Activated CD4-positive, CD25-positive, alpha-beta regulatory T cell (primary cell): ENCODE results near the gene GPR146.
"Not testable (repeated sequence)": the region's sequence is repeated elsewhere in the genome, so short reads cannot be mapped to it uniquely, and the experiment has no call there.

Source experiments
- DNase-seq, 4 experiments: peaks; one replicate each; lab custom pipeline; 2025; lab: John Stamatoyannopoulos, UW

The GPR146 gene

DNA sequence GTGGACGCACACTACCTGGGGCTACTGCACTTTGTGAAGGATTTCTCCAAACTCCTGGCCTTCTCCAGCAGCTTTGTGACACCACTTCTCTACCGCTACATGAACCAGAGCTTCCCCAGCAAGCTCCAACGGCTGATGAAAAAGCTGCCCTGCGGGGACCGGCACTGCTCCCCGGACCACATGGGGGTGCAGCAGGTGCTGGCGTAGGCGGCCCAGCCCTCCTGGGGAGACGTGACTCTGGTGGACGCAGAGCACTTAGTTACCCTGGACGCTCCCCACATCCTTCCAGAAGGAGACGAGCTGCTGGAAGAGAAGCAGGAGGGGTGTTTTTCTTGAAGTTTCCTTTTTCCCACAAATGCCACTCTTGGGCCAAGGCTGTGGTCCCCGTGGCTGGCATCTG is 14.0 kb downstream of the GPR146 start:
- DNase-seq: no peak

DNA sequence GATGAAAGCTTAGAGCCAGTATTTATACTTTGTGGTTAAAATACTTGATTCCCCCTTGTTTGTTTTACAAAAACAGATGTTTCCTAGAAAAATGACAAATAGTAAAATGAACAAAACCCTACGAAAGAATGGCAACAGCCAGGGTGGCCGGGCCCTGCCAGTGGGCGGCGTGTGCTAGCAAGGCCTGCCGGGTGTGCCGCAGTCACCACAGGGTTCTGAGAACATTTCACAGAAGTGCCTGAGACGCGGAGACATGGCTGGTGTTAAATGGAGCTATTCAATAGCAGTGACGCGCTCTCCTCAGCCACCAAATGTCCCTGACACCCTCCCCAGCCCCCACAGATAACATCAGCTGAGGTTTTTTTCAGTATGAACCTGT is 14.5 kb downstream of the GPR146 start:
- no peak for DNase-seq

DNA sequence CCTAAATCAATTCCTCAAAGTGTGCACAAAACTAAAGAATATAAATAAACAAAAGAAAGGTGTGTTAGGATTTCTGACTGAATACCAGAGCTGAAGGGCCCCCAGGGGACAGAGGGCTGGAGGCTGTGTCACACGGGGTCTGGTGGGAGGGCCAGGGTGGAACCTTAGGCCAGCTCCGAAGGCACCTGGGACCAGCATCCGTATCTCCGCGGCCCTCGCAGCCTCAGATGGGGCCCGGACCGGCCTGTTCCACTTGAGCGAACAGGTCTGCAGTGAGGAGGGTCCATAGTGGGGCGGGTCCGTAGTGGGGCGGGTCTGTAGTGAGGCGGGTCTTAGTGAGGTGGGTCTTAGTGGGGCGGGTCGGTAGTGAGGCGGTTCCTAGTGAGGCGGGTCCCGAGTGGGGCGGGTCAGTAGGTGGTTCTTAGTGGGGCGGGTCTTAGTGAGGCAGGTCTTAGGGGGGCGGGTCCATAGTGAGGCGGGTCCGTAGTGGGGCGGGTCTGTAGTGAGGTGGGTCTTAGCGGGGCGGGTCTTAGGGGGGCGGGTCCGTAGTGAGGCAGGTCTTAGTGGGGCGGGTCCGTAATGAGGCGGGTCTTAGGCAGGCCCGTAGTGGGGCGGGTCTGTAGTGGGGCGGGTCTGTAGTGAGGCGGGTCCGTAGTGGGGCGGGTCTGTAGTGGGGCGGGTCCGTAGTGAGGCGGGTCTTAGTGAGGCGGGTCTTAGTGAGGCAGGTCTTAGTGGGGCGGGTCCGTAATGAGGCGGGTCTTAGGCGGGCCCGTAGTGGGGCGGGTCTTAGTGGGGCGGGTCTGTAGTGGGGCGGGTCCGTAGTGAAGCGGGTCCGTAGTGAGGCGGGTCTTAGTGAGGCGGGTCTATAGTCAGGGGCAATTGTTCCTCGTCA is 15.1 kb downstream of the GPR146 start:
- DNase-seq: no peak

DNA sequence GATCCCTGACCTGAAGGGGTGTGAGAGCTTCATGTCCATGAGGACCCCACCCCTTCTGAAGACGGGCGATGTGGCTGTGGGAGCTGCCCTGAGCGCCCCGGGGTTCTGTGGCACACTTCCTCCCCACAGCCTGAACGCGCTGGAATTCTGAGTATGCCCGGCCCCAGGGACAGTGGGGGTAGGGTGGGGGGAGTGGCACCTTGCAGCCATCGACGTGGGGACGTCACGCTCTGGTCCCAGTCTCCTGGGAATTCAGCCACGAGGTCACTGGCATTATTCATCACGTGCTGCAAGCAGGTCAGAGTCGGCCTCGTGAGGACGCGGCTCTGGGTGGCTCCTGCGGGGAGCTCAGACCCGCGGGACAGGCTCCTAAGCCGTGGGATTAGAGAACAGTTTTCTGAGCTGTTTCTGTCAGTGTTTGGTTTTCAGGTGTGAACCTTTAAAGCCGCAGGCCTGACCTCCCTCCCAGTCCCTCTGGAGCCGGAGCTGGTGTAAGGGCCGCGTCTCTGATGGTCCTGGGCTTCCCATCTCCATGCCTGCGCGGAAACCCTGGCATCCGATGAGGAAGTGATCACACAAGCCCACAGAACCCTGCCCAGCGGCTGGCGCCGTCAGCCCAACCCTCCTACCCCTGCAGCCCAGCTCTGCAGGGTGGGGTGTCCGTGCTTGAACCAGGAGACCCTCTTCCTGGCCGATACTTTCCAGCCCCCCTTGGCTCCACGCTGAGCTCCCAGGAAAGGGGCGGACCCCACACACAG is 16.1 kb downstream of the GPR146 start:
- DNase-seq: no peak

DNA sequence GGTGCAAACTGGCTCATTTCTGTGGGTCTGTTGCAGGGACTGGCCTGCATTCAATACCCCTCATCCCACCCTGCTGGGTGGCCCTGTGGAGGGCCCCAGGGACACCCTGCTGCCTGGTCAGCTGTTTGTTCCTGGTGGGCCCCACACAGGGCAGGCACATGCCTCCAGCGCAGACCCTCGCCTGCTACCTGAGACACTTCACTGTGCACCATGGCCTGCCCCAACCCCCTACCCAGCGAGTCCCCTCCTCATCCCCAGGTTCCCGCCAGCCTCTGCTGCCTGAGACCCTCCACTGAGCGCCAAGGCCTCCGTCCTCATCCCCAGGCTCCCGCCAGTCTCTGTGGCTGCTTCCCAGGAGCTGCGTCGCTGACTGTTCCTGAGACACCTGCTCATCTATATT is 16.8 kb downstream of the GPR146 start:
- DNase-seq: no peak

DNA sequence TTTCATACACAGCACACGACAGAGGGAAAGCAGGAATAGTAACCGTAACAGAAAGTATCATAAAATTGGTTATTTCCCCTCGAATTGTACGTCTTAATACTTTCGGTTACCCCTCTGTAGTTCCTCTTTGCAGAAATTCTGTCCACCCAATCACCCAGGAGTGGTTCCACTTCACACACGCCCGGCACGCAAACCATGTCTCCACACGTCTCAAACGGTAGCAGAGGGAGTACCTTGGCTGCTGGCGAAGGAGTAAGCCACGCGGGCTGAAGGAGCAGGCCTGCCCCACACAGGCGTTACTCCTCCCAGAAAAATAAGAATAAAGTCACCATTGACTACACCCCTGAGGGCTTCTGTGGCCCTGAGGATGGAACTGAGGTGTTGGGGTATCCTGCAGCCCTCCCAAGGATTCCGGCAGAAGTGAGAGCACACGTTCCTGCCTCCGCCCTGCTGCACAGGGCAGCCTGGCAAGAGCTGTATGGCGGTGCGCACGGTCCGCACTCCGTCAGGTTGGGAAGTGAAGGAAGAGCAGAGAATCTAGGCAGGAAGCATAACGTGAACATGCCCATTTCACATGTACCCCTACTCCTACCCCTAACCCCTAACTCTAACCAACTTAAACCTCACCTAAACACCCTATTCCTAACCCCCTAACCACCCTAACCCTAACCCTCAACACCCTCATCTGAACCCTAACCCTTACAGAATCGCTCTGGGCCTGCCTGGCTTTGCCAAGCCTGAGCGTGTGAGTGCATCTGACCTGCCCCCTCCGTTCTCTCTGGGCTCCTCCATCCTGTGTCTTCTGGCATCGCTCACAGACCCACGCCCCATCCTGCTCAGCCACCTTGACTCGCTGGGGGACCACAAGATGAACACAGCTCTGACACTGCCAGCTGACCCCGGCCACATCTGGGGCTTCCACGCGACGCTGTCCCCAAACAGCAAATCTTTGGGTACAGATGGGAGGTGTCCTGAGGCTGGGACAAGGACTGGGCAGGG is 18.2 kb downstream of the GPR146 start:
- no peak for DNase-seq

DNA sequence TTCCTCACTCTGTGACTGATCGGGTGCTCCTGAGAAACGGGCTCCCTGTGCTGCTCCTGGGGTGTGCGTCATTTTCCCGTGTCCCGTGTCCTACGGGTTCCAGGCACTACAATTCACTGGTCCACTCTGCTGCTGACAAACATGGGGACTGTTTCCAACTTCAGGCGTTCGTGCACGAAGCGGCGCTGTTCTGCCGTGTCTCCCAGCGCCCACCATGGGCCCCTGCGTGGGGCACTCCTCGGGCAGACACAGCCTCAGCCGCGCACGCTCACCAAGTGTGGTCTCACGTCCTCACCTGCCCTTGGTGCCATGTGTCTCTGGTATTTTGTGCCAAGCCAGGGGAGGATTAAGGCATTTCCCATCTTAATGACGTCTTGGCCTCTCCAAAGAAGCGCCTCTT is 19.0 kb downstream of the GPR146 start:
- no peak for DNase-seq

DNA sequence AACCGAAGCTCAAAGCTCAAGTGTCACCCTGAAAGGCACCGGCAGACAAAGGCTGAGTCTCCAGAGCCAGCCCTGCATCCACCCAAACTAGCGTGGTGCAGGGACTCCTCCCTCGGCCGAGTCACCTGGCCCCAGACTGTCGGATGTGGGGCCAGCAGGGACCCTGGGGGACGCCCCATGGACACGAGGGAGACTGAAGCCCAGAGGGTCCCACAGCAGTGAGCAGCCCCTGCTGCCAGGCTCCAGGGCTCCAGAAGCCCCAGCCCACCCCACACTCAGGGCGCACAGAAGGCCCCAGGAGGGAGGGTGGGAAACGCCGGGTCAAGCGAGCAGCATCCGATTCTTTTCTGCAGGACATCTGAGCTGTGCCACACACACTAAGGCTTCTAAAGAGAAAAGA is 20.2 kb downstream of the GPR146 start:
- DNase-seq: no peak

DNA sequence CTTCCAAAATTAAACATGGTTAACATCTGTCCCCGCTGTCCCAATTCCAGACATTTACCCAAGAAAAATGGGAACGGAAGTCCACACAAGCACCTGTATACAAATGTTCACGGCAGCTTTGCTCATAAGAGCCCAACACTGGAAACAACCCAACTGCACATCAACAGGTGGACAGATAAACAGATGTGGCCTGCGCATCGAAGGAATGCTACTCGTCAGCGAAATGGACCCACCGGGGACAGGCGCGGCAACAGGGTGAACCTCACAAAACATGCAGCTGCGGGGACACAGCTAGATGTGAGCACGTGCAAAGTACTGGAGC is 20.9 kb downstream of the GPR146 start:
- no peak for DNase-seq

DNA sequence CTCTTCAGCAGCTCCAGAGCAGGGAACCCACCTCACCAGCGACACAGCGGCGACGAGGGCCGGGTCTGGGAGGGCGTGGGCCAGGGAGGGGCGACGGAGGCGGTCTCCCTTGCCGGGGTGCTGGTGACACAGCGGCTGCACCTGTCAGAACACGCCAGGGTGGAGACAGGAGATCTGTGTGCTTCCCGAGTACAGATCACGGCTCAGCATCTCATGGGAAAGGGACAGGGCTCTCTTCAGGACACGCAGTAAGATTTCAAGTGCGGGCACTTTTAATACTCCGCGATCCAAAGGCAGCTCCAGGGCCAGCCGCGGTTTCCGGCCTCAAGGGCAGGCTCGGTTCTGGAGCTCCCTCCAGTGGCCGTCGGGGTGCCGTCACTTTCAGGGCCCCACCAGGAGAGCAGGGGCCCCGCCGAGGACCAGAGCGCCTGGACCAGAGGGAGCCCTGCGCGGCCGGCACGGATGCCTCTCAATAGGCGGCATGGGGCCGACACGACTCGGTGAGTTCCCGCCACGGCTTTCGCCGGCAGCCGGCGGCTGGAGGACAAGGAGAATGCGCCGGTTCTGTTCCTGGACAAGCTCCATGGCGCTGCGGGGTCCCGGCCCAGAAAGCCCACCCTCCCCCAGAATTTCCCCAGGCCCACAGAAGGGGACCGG is 21.4 kb downstream of the GPR146 start:
- peak; percentile 63 to 80 (median 78) for DNase-seq

DNA sequence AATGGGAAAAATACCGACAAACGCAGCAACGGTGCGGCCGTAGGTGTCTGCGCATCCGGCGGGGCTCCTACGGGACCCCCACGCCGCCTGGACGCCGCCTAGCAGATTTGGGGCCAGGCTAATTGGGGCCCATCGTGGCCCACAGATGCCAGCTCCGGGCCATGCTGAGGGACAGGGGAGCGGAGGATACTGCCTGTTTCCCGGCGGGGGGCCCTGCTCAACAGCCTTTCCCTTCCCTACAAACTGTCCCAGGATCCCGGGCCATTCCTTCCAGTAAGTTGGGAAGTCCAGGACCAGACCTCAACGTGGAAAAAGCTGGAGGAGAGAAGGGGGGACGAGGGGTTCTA is 21.9 kb downstream of the GPR146 start:
- DNase-seq: no peak

DNA sequence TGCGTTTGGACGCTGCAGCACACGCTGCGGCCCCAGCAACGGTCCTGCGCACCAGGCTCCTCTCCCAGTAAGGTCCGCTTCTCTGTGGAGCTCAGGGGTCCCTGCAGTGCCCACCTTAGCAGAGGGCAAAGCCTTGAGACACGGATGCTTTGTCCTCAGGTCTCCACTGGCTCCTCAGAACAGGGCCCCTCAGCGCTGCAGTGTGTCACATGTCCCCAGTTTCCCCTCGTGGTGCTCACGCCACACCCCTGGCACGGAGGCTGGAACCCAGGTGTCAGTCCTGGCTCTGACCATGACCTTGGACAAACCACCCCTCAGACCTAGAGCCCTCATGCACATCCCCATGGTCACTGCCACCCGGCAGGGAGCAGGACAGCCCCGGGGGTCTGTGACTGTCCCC is 23.7 kb downstream of the GPR146 start:
- no peak for DNase-seq

DNA sequence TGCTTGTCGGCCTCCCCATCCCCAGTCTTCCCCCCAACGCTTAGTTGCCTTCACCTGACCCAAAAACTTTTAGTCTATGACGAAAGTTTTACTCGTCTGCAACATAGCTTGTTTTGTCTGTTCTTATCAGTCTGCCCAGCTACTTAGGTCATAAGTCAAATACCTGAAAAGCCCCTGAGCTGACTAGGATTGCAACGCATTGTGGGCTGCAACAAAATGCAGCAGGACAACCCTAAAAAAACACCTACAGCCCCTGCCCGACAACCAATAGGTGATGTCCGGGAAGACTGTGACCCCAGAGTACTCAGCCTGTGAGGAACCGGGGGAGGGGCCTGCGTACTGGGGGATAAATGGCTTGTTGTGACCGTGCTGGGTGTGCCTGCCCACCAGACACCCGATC is 24.3 kb downstream of the GPR146 start:
- DNase-seq: no peak

DNA sequence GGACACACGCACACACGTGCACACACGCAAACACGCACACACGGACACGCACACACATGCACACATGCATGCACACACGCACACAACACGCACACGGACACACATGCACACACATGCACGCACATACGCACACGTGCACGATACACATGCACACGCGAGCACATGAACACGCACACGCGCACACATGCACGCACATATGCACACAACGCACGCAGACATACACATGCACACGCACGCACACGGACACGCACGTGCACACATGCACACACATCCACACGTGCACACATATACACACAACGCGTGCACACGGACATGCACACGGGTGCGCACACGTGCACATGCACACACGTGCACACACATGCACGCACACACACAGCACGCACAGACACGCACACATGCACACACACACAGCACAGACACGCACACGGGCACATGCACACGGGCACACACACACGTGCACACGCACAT is 26.2 kb downstream of the GPR146 start:
- DNase-seq: no peak

DNA sequence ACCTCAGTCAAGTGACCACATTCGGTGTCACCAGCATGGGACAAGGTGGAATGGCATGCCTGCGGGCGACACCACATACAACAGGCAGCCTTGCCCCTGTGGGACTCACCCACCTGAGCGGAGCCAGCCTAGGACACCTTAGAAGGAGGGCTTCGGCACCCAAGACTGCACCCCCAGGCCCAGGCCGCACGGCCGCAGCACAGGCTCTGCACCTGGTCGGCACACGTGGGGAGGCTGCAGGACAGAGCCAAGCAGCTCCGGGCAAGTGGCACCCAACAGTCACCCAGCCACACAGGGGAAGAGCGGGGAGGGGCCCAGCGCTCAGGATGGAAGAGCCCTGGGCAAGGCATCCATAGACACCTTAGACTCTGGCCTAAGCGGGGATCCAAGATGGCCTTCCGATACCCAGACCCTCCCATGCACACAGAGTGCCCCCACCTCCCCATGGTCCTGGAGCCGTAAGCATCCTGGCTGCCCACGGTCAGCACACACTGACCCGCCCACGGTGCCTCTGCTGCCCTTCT is 27.4 kb downstream of the GPR146 start:
- no peak for DNase-seq

DNA sequence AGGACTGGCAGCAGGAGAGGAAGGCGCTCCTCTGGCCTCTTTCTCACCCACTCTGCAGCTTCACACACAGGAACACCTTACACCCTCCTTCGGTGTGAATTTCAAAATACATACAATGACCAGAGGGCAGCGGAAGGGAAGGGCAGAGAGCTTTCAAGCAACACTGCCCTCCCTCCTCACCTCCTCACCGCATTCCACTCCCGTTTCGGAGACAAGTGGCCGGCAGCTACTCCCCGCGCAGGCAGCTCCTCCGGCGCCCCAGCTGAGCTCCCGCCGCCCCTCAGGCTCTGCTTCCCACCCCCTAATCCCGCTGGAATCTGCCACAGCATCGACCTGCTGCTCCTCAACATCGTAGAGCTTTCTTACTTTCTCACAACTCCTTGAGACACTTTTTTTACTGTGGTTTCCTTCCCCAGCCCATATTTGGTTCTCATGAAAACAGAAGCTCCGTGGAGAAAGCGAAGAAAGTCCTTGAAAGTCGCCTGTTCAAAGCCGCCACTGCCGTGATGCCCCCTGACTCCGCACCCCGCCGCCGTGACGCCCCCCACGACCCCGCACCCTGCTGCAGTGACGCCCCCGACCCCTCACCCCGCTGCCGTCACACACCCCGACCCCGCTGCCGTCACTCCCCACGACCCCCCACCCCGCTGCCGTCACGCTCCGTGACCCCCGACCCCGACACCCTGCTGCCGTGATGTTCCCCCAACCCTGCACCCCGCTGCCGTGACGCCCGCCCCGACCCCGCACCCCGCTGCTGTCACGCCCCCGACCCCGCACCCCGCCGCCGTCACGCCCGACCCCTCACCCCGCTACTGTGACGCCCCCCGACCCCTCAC is 29.0 kb downstream of the GPR146 start:
- no peak for DNase-seq

DNA sequence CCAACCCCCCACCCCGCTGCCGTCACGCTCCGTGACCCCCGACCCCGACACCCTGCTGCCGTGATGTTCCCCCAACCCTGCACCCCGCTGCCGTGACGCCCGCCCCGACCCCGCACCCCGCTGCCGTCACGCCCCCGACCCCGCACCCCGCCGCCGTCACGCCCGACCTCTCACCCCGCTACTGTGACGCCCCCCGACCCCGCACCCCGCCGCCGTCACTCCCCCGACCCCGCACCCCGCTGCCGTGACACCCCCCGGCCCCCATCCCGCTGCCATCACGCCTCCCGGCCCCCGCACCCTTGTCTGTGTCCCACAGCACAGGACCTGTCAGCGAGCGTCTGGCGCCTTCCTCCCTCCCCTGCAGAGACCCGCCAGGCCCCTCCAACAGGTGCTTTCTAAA is 29.7 kb downstream of the GPR146 start:
- DNase-seq: not testable (repeated sequence)

DNA sequence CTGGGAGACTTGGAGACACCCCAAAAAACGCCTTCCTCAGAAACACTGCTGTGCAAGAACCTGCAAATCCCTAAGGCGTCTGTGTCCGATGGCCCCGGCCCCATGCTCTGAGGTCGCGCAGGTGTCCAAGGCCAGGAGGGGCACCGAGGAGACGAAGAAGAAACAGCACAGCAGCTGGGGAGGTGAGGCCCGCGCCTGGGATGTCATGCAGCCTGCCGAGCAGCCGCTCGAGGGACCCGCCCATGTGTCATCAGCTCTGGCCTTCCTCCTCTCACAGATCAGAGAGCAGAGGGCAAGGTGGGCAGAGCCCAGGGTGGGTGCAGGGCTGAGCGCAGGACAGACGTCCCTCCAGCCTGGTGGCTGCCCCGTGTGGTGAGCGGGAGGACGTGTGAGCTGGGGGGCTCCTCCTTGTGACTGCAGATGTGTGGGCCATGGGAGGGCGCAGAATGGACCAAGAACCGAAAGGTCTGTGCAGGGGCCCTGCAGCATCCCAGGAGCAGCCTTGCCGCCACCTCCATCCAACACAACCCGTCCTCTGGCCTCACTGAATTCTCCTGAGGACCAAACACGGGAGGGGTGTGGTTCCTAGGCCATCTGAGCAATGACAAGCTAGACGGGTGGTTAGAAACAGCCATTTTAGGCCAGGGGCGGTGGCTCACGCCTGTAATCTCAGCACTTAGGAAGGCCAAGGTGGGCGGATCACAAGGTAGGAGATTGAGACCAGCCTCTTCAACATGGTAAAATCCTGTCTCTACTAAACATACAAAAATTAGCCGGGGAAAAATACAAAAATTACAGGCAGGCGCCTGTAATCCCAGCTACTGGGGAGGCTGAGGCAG is 30.5 kb downstream of the GPR146 start:
- DNase-seq: no peak

DNA sequence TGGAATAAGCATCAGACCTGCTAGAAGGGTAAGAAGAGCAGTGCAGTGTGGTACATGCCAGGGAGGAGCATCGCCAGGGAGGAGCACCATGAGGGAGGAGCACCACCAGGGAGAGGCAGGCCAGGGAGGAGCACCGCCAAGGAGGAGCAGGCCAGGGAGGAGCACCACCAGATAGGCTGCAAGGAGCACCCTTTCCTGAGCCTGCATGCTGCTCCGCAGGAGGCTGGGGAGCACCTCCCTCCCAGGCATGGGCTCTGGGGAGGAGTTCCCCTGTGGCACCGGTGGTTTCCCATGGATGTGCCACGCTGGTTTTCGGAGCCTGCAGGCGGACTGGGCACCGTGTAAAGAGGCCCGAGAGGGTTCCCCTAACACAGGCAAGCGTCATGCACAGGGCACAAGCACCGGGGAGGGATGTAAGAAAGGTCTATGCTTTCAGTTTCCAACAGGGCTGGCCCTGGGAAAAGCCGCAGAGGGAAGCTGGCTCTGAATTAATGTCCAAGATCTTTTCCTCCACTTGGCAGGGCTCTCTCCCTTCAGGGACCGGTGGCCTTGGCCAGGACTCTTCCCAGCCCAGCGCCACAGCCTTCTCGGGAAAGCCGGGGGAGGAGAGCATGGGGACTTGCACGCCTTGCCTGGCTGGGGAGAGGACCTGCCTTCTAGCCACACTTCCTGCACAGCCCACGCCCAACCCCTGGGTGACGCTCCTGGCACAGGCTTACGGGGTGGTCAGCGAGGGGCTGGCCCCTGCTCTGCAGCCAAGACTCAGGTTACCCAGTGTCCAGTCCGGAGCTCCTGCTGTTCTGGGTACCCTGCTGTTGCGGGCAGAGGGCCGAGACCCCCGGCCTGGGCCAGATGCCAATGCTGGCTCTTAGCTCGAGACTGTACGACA is 32.1 kb downstream of the GPR146 start:
- DNase-seq: no peak
